Cardiac fibroblast (primary cell): ENCODE data around the gene CXCR6.

Source experiments
- DNase-seq, 2 donors: peaks; one replicate each; pipeline versions ENCODE4 v3.0.0 to v3.0.0-alpha.2; 2010; ENCODE audit warnings: low read depth in 2 of 2
- H3K4me3 ChIP-seq, 2 donors: replicated peaks in 1 of 2; 1 replicate in 1 of 2; 2 replicates in 1 of 2; pipeline ENCODE4 v1.5.1; 2011; ENCODE audit warnings: low read depth in 2 of 2, low read length in 2 of 2, mild to moderate bottlenecking in 2 of 2, moderate library complexity in 1 of 2
- CTCF ChIP-seq: IDR thresholded peaks from one replicate; pipeline ENCODE4 v1.5.1; 2011; ENCODE audit warnings: low read depth, mild to moderate bottlenecking, low read length, inconsistent platforms

CXCR6 gene

DNA sequence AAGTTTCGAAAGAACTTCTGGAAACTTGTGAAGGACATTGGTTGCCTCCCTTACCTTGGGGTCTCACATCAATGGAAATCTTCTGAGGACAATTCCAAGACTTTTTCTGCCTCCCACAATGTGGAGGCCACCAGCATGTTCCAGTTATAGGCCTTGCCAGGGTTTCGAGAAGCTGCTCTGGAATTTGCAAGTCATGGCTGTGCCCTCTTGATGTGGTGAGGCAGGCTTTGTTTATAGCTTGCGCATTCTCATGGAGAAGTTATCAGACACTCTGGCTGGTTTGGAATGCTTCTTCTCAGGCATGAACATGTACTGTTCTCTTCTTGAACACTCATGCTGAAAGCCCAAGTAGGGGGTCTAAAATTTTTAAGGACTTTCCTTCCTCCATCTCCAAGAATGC, 4.1 kb downstream of the CXCR6 start:
- DNase-seq = no peak
- TF ChIP-seq CTCF = no peak
- no peak overlapping the region for H3K4me3 ChIP-seq

GRCh38 chr3:45948311-45948781, 5.1 kb downstream of the CXCR6 start:
- peak in 1 of 2 donors; percentile 52 for DNase-seq
- H3K4me3 ChIP-seq = no peak overlapping the region
- TF ChIP-seq CTCF = no peak

- H3K4me3 ChIP-seq = no peak overlapping the region
- DNase-seq = no peak
- TF ChIP-seq CTCF = no peak
Measured at GRCh38 chr3:45948881-45949280, 5.6 kb downstream of the CXCR6 start.

DNA sequence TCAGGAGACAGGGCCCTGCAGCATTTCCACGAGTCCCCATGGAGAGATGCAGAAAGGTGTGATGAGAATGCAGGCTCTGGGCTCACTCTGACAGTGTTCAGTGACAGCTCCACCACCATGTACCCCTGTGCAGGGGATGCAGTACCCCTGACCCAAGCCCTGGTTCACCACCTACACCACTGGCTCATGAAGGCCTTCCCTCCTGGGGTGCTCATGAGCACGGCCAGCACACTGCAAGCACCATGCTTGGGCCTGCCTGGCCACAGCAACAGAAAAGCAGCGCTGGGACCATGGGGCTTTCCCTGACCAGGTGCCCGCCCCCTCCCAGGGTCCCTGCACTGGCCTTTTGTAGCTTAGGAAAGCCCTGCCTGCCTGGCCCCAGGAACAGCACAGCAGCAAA, 6.2 kb downstream of the CXCR6 start:
- no peak overlapping the region for H3K4me3 ChIP-seq
- TF ChIP-seq CTCF = no peak
- DNase-seq = no peak

- TF ChIP-seq CTCF = no peak
- no peak overlapping the region for H3K4me3 ChIP-seq
- DNase-seq = no peak
Measured at GRCh38 chr3:45950131-45950530, 6.9 kb downstream of the CXCR6 start.

- DNase-seq = no peak
- TF ChIP-seq CTCF = no peak
- H3K4me3 ChIP-seq = no peak overlapping the region
Measured at GRCh38 chr3:45950686-45951600, 7.7 kb downstream of the CXCR6 start.
